ENCODE measurements around the gene SMARCA4.
A peak's percentile ranks its signal among the peaks of the same experiment; 100 is the strongest.

SMARCA4 gene

DNA sequence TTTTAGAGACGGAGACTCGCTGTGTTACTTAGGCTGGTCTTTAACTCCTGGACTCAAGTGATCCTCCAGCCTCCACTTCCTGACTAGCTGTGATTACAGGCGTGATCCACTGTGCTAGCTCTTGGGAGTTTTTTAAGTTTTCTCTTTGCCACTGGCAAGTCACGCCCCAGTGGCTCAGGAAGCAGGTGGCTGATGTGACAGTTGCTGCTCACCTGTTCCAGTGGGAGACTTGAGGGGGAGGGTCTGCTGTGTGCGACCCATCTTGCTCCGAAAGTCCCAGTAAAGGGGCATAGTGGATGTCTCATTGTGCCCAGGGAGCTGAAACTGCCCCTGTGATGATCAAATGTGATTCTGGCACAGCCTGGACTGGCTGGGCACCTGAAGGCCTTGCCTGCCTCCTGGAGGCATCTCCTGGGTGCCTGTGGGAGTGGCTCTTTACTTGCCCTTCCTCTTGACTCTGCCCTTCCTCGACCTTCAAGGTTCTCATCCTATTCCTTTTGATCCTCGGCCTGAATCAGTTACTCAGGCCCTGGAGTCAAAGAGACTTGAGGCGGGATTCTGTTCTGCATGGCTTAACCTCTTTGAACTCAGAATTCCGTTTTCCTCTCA is 7.8 kb downstream of the SMARCA4 start:
- Histone ChIP-seq H3K9ac (ENCODE audit: low read length) (no peak overlapping the region), H3K36me3 (ENCODE audit: control insufficient read depth, insufficient read depth, low read length) (no peaks in the 10 kb centered on the region), H3K4me3 (ENCODE audit: low read length) (no peak overlapping the region)

DNA sequence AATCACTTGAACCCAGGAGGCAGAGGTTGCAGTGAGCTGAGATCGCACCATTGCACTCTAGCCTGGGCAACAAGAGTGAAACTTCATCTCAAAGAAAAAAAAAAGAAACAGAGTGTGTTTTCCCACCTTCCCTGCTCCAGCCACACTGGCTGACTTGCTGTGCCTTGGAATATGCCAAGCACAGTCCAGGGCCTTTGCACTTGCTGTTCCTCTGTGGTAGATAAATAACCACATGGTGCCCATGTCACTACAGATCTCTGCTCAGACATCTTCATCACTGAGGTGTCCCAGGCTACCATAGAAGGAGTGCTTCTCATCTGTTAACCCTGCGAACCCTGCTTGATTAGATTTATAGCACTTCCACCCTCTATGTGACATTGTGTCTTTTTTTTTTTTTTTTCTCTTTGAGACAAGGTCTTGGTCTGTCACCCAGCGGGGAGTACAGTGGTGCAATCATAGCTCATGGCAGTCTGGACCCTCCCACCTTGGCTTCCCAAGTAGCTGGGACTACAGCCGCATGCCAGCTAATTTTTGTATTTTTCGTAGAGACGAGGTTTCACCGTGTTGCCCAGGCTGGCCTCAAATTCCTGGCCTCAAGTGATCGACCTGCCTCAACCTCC is 10.4 kb downstream of the SMARCA4 start:
- no peaks in the 10 kb centered on the region for H3K9me3 ChIP-seq (ENCODE audit: control insufficient read depth, low read length)
- H3K9ac ChIP-seq (ENCODE audit: low read length) = no peak overlapping the region
- peaks cover 25% of the 10 kb centered on the region for H3K4me1 ChIP-seq (ENCODE audit: control insufficient read depth, insufficient read depth, low read length)
- no peaks in the 10 kb centered on the region for H3K27me3 ChIP-seq (ENCODE audit: control insufficient read depth, insufficient read depth, low read length)
- H3K4me3 ChIP-seq (ENCODE audit: low read length) = no peak overlapping the region
- no peaks in the 10 kb centered on the region for H3K36me3 ChIP-seq (ENCODE audit: control insufficient read depth, insufficient read depth, low read length)

More for the DNA sequence above, 7.8 kb downstream of the SMARCA4 start:
- Histone ChIP-seq H3K27me3 (ENCODE audit: control insufficient read depth, insufficient read depth, low read length) (no peaks in the 10 kb centered on the region), H3K4me1 (ENCODE audit: control insufficient read depth, insufficient read depth, low read length) (peaks cover 15% of the 10 kb centered on the region), H3K9me3 (ENCODE audit: control insufficient read depth, low read length) (no peaks in the 10 kb centered on the region)

- Histone ChIP-seq H3K4me1 (ENCODE audit: control insufficient read depth, insufficient read depth, low read length) (peaks cover 25% of the 10 kb centered on the region), H3K9ac (ENCODE audit: low read length) (peak overlapping the region; percentile 60), H3K9me3 (ENCODE audit: control insufficient read depth, low read length) (no peaks in the 10 kb centered on the region), H3K4me3 (ENCODE audit: low read length) (no peak overlapping the region), H3K36me3 (ENCODE audit: control insufficient read depth, insufficient read depth, low read length) (no peaks in the 10 kb centered on the region), H3K27me3 (ENCODE audit: control insufficient read depth, insufficient read depth, low read length) (no peaks in the 10 kb centered on the region)
Measured at GRCh38 chr19:10975374-10976130, 14.7 kb downstream of the SMARCA4 start.

DNA sequence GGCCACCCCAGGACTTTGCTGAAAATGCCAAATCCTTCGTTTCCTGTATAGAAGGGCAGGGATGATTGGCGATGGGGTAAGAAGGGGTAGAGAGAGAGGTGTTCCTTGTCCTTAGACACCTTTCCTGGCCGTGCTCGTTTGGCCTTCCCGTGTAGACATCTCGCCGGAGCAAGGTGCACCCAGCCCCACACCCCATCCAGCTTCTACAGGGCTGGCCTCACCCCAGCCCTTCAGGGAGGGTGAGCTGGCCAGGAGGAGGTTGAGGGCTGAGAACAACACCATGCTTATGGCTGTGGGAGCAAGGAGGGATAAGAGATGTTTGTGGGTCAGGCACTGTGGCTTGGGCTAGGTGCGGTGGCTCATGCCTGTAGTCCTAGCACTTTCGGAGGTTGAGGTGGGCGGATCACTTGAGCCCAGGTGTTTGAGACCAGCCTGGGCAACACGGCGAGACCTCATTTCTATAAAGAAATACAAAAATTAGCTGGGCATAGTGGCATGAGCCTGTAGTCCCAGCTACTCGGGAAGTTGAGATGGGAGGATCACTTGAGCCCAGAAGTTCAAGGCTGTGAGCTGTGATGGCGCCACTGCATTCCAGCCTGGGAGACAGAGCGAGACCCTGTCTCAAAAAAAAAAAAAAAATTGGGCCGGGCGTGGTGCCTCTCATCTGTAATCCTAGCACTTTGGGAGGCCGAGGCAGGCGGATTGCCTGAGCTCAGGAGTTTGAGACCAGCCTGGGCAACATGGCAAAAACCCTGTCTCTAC is 15.5 kb downstream of the SMARCA4 start:
- H3K36me3 ChIP-seq (ENCODE audit: control insufficient read depth, insufficient read depth, low read length) = no peaks in the 10 kb centered on the region
- H3K27me3 ChIP-seq (ENCODE audit: control insufficient read depth, insufficient read depth, low read length) = no peaks in the 10 kb centered on the region
- peaks cover 25% of the 10 kb centered on the region for H3K4me1 ChIP-seq (ENCODE audit: control insufficient read depth, insufficient read depth, low read length)
- peak overlapping the region; percentile 60 for H3K9ac ChIP-seq (ENCODE audit: low read length)
- H3K9me3 ChIP-seq (ENCODE audit: control insufficient read depth, low read length) = no peaks in the 10 kb centered on the region
- H3K4me3 ChIP-seq (ENCODE audit: low read length) = no peak overlapping the region

GRCh38 chr19:10977742-10978092 is 16.9 kb downstream of the SMARCA4 start:
- Histone ChIP-seq H3K27me3 (ENCODE audit: control insufficient read depth, insufficient read depth, low read length) (no peaks in the 10 kb centered on the region), H3K4me3 (ENCODE audit: low read length) (no peak overlapping the region), H3K9me3 (ENCODE audit: control insufficient read depth, low read length) (no peaks in the 10 kb centered on the region), H3K36me3 (ENCODE audit: control insufficient read depth, insufficient read depth, low read length) (no peaks in the 10 kb centered on the region), H3K4me1 (ENCODE audit: control insufficient read depth, insufficient read depth, low read length) (peaks cover 25% of the 10 kb centered on the region), H3K9ac (ENCODE audit: low read length) (no peak overlapping the region)

GRCh38 chr19:10979951-10980381 is 19.1 kb downstream of the SMARCA4 start:
- Histone ChIP-seq H3K9ac (ENCODE audit: low read length) (no peak overlapping the region), H3K4me1 (ENCODE audit: control insufficient read depth, insufficient read depth, low read length) (peaks cover 25% of the 10 kb centered on the region), H3K4me3 (ENCODE audit: low read length) (no peak overlapping the region)

GRCh38 chr19:10981252-10981895 is 20.5 kb downstream of the SMARCA4 start:
- no peak overlapping the region for H3K9ac ChIP-seq (ENCODE audit: low read length)
- peaks cover 11% of the 10 kb centered on the region for H3K4me1 ChIP-seq (ENCODE audit: control insufficient read depth, insufficient read depth, low read length)
- H3K9me3 ChIP-seq (ENCODE audit: control insufficient read depth, low read length) = no peaks in the 10 kb centered on the region
- H3K36me3 ChIP-seq (ENCODE audit: control insufficient read depth, insufficient read depth, low read length) = no peaks in the 10 kb centered on the region
- H3K27me3 ChIP-seq (ENCODE audit: control insufficient read depth, insufficient read depth, low read length) = no peaks in the 10 kb centered on the region
- no peak overlapping the region for H3K4me3 ChIP-seq (ENCODE audit: low read length)

More at GRCh38 chr19:10979951-10980381, 19.1 kb downstream of the SMARCA4 start:
- no peaks in the 10 kb centered on the region for H3K27me3 ChIP-seq (ENCODE audit: control insufficient read depth, insufficient read depth, low read length)
- H3K9me3 ChIP-seq (ENCODE audit: control insufficient read depth, low read length) = no peaks in the 10 kb centered on the region
- no peaks in the 10 kb centered on the region for H3K36me3 ChIP-seq (ENCODE audit: control insufficient read depth, insufficient read depth, low read length)

DNA sequence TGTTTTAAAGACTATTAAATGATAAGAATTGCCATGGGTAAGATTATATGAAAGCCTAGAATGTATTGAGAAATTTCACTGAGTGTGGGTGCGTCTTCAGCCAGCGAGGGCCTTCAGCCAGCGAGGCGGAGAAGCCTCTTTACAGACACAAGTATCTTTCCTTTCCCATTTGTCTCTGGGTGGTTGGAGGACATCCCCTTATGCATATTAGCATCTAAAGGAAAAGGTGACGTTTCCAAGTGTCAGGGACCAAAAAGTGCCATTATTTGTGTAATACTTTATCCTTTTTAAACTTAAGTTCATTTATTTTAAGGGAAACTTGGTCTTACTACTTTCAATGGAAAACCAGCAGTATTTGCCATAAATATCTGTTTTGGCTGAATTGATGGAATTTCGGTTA is 22.2 kb downstream of the SMARCA4 start:
- Histone ChIP-seq H3K4me3 (ENCODE audit: low read length) (no peak overlapping the region), H3K9ac (ENCODE audit: low read length) (no peak overlapping the region), H3K27me3 (ENCODE audit: control insufficient read depth, insufficient read depth, low read length) (no peaks in the 10 kb centered on the region), H3K9me3 (ENCODE audit: control insufficient read depth, low read length) (no peaks in the 10 kb centered on the region), H3K4me1 (ENCODE audit: control insufficient read depth, insufficient read depth, low read length) (no peaks in the 10 kb centered on the region), H3K36me3 (ENCODE audit: control insufficient read depth, insufficient read depth, low read length) (no peaks in the 10 kb centered on the region)

DNA sequence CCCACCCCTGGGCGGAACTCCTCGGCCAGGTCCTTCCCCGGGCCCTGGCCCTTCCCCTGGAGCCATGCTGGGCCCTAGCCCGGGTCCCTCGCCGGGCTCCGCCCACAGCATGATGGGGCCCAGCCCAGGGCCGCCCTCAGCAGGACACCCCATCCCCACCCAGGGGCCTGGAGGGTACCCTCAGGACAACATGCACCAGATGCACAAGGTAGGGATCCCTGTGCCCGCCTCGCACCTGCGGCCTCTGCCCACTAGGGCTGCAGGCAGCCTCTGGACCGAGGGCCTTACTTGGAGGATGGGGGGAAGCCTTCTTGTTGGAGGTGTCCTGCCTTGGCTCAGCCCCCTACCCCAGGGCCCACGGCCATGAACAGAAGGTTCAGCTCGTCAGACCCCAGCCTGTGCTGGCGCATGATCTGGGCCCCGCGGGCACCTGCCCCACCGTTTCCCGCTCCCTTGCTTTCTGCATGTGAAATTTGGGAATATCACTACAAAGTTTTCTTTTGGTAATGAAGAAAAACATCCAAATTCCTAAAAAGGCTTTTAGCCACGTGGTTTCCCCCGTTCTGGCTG is 23.4 kb downstream of the SMARCA4 start:
- Histone ChIP-seq H3K9ac (ENCODE audit: low read length) (no peak overlapping the region), H3K27me3 (ENCODE audit: control insufficient read depth, insufficient read depth, low read length) (no peaks in the 10 kb centered on the region), H3K4me1 (ENCODE audit: control insufficient read depth, insufficient read depth, low read length) (no peaks in the 10 kb centered on the region), H3K36me3 (ENCODE audit: control insufficient read depth, insufficient read depth, low read length) (peaks cover 7% of the 10 kb centered on the region), H3K9me3 (ENCODE audit: control insufficient read depth, low read length) (no peaks in the 10 kb centered on the region), H3K4me3 (ENCODE audit: low read length) (no peak overlapping the region)

GRCh38 chr19:10985502-10985901 is 24.7 kb downstream of the SMARCA4 start:
- Histone ChIP-seq H3K27me3 (ENCODE audit: control insufficient read depth, insufficient read depth, low read length) (no peaks in the 10 kb centered on the region), H3K36me3 (ENCODE audit: control insufficient read depth, insufficient read depth, low read length) (peaks cover 7% of the 10 kb centered on the region), H3K4me3 (ENCODE audit: low read length) (no peak overlapping the region), H3K4me1 (ENCODE audit: control insufficient read depth, insufficient read depth, low read length) (no peaks in the 10 kb centered on the region), H3K9me3 (ENCODE audit: control insufficient read depth, low read length) (no peaks in the 10 kb centered on the region), H3K9ac (ENCODE audit: low read length) (no peak overlapping the region)

DNA sequence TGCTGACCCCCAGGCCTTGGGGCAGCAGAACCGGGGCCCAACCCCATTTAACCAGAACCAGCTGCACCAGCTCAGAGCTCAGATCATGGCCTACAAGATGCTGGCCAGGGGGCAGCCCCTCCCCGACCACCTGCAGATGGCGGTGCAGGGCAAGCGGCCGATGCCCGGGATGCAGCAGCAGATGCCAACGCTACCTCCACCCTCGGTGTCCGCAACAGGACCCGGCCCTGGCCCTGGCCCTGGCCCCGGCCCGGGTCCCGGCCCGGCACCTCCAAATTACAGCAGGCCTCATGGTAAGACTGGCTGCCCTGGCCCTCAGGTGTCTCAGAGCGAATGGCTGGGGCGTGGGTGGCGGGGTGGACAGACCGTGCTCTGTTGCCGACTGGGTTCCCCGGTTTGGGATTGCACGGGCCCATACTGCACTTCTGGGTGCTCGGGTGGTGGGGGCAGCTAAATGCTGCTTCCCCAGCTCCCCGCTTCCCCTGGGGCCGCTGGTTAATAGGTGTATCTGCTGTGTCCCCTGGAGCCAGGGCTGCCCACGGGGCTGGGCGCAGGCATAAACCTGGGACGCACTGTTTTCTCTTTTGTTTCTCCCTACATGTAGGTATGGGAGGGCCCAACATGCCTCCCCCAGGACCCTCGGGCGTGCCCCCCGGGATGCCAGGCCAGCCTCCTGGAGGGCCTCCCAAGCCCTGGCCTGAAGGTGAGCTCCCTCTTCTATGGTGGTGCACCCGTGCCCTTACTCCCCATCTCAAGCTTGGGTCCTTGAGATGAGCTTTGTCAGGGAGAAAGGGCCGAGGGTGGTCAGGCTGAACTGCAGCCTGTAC is 25.7 kb downstream of the SMARCA4 start:
- Histone ChIP-seq H3K36me3 (ENCODE audit: control insufficient read depth, insufficient read depth, low read length) (peaks cover 16% of the 10 kb centered on the region), H3K4me3 (ENCODE audit: low read length) (no peak overlapping the region), H3K4me1 (ENCODE audit: control insufficient read depth, insufficient read depth, low read length) (no peaks in the 10 kb centered on the region)

More for the DNA sequence above, 25.7 kb downstream of the SMARCA4 start:
- H3K27me3 ChIP-seq (ENCODE audit: control insufficient read depth, insufficient read depth, low read length) = no peaks in the 10 kb centered on the region
- no peaks in the 10 kb centered on the region for H3K9me3 ChIP-seq (ENCODE audit: control insufficient read depth, low read length)
- H3K9ac ChIP-seq (ENCODE audit: low read length) = no peak overlapping the region
